Measurements from ENCODE around the gene PFN4. TPM values are rescaled to one million over a fixed set of nuclear protein-coding genes. Genes with fewer than 3 reads are reported as not detected.

The PFN4 gene
- total and polyA plus RNA-seq, 2 of the 4 experiments (the other 2 are of a cell fraction), result 0.36 to 0.48 TPM

GRCh38 chr2:24107336-24107735 is 15.8 kb downstream of the PFN4 start:
- Histone ChIP-seq H3K27ac (ENCODE audit: insufficient read depth, low read length) (no peak overlapping the region), H3K9ac (ENCODE audit: low read depth, low read length) (no peak overlapping the region), H3K4me3 (ENCODE audit: insufficient read depth, low read depth, low read length) (no peak overlapping the region), H3K4me2 (ENCODE audit: low read depth, low read length) (no peak overlapping the region), H2AFZ (replicated peaks; ENCODE audit: low read length, poor library complexity) (no peak overlapping the region), H2AK9ac (replicated peaks; ENCODE audit: low read depth, low read length, poor library complexity) (no peak overlapping the region), H3K14ac (replicated peaks; ENCODE audit: low read depth, low read length) (no peak overlapping the region), H4K20me1 (ENCODE audit: insufficient read depth, low read length) (no peaks in the 10 kb centered on the region), H2BK120ac (ENCODE audit: low read depth, low read length) (no peak overlapping the region), H3K27me3 (ENCODE audit: control insufficient read depth, insufficient read depth, low read length) (no peaks in the 10 kb centered on the region), H2BK20ac (ENCODE audit: low read depth, low read length) (no peak overlapping the region), H2AK5ac (ENCODE audit: low read depth, low read length) (no peak overlapping the region), H4K91ac (ENCODE audit: insufficient read depth, low read depth, low read length) (no peak overlapping the region), H2BK15ac (ENCODE audit: low read depth, low read length) (no peak overlapping the region), H3K23ac (ENCODE audit: low read depth, low read length) (no peak overlapping the region), H3K4me1 (ENCODE audit: control insufficient read depth, insufficient read depth, low read length) (no peaks in the 10 kb centered on the region), H3K9me3 (ENCODE audit: control insufficient read depth, insufficient read depth, low read length) (no peaks in the 10 kb centered on the region; the same call in 1 of the 2 replicates), H4K5ac (ENCODE audit: low read depth, low read length) (no peak overlapping the region), H3K36me3 (ENCODE audit: control insufficient read depth, insufficient read depth, low read length) (0 out of 2 replicates have a peak, but pooled peaks cover 2% of the 10 kb centered on the region), H4K8ac (ENCODE audit: low read depth in 2 of 2, low read length in 2 of 2) (no peak overlapping the region), H3K56ac (ENCODE audit: extremely low read depth, insufficient read depth, low read length) (no peak overlapping the region), H3K9me1 (ENCODE audit: insufficient read depth, low read length) (no peaks in the 10 kb centered on the region), H2BK5ac (ENCODE audit: low read depth, low read length, poor library complexity, severe bottlenecking) (no peak overlapping the region), H3K4ac (ENCODE audit: low read depth, low read length) (no peak overlapping the region), H3K18ac (ENCODE audit: low read depth, low read length) (no peak overlapping the region), H3K79me1 (ENCODE audit: low read depth in 1 of 2, low read length in 2 of 2) (no peaks in the 10 kb centered on the region)
- ChIA-PET CTCF (interaction anchor here (0.6 kb wide), 1 partner anchor 257 kb away, joined by 3 read pairs; no protein-coding TSS in a partner anchor), POLR2A (ENCODE audit: unreplicated experiment) (no interaction called here)
- no CpG with 5 or more reads among the region's 1 CpG for WGBS, 2 experiments (ENCODE audit: extremely low coverage in 2 of 2, insufficient read length in 1 of 2)
- no peak for ATAC-seq (ENCODE audit: low read depth)
- in situ Hi-C loops (cut with MboI; ENCODE audit: low sequenced_read_pairs), result no loop called here
- no peak for DNase-seq
- dilution Hi-C loops (cut with HindIII; ENCODE audit: low sequenced_read_pairs, unreplicated experiment), result no loop called here
- TF ChIP-seq RCOR1 (IDR thresholded peaks at IDR 0.05; ENCODE audit: insufficient replicate concordance, low read length), result no peak
- TF ChIP-seq SMC3 (IDR thresholded peaks at IDR 0.05; ENCODE audit: low read depth, low read length), result no peak
- TF ChIP-seq NFE2L2 (IDR thresholded peaks at IDR 0.05; ENCODE audit: low read depth, low read length), result no peak
- TF ChIP-seq MAFK (IDR thresholded peaks at IDR 0.05; ENCODE audit: low read depth, low read length), result no peak
- no peak for TF ChIP-seq BHLHE40 (IDR thresholded peaks at IDR 0.05; ENCODE audit: low read depth, low read length)
- no peak for TF ChIP-seq CEBPB (IDR thresholded peaks at IDR 0.05; ENCODE audit: low read depth, low read length)
- no peak for TF ChIP-seq CHD1 (IDR thresholded peaks at IDR 0.05; ENCODE audit: low read depth, low read length)
- TF ChIP-seq POLR2A (IDR thresholded peaks at IDR 0.05; ENCODE audit: low read depth, low read length), result no peak
- TF ChIP-seq MAZ (IDR thresholded peaks at IDR 0.05; ENCODE audit: borderline replicate concordance, low read depth, low read length), result no peak
- TF ChIP-seq, protein P1, sequence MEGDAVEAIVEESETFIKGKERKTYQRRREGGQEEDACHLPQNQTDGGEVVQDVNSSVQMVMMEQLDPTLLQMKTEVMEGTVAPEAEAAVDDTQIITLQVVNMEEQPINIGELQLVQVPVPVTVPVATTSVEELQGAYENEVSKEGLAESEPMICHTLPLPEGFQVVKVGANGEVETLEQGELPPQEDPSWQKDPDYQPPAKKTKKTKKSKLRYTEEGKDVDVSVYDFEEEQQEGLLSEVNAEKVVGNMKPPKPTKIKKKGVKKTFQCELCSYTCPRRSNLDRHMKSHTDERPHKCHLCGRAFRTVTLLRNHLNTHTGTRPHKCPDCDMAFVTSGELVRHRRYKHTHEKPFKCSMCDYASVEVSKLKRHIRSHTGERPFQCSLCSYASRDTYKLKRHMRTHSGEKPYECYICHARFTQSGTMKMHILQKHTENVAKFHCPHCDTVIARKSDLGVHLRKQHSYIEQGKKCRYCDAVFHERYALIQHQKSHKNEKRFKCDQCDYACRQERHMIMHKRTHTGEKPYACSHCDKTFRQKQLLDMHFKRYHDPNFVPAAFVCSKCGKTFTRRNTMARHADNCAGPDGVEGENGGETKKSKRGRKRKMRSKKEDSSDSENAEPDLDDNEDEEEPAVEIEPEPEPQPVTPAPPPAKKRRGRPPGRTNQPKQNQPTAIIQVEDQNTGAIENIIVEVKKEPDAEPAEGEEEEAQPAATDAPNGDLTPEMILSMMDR (conservative IDR thresholded peaks at IDR 0.05; ENCODE audit: low read depth, low read length), result no peak
- no peak for TF ChIP-seq FOS (IDR thresholded peaks at IDR 0.05; ENCODE audit: low read depth, low read length)
- TF ChIP-seq USF2 (IDR thresholded peaks at IDR 0.05; ENCODE audit: low read depth, low read length), result no peak
- TF ChIP-seq RAD21 (IDR thresholded peaks at IDR 0.05; ENCODE audit: low read length), result no peak
- TF ChIP-seq MXI1 (IDR thresholded peaks at IDR 0.05; ENCODE audit: borderline replicate concordance, low read depth, low read length), result no peak
- TF ChIP-seq RFX5 (IDR thresholded peaks at IDR 0.05; ENCODE audit: low read depth, low read length), result no peak
- TF ChIP-seq, protein P2, sequence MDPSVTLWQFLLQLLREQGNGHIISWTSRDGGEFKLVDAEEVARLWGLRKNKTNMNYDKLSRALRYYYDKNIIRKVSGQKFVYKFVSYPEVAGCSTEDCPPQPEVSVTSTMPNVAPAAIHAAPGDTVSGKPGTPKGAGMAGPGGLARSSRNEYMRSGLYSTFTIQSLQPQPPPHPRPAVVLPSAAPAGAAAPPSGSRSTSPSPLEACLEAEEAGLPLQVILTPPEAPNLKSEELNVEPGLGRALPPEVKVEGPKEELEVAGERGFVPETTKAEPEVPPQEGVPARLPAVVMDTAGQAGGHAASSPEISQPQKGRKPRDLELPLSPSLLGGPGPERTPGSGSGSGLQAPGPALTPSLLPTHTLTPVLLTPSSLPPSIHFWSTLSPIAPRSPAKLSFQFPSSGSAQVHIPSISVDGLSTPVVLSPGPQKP (IDR thresholded peaks at IDR 0.05; ENCODE audit: borderline replicate concordance, low read depth, low read length), result no peak
- intact Hi-C loops (cut with micrococcal nuclease), result no loop called here
- no TSS peak for BruUV-seq (replicated peaks)
